Measurements from ENCODE around the gene APEH.

Gene APEH

DNA sequence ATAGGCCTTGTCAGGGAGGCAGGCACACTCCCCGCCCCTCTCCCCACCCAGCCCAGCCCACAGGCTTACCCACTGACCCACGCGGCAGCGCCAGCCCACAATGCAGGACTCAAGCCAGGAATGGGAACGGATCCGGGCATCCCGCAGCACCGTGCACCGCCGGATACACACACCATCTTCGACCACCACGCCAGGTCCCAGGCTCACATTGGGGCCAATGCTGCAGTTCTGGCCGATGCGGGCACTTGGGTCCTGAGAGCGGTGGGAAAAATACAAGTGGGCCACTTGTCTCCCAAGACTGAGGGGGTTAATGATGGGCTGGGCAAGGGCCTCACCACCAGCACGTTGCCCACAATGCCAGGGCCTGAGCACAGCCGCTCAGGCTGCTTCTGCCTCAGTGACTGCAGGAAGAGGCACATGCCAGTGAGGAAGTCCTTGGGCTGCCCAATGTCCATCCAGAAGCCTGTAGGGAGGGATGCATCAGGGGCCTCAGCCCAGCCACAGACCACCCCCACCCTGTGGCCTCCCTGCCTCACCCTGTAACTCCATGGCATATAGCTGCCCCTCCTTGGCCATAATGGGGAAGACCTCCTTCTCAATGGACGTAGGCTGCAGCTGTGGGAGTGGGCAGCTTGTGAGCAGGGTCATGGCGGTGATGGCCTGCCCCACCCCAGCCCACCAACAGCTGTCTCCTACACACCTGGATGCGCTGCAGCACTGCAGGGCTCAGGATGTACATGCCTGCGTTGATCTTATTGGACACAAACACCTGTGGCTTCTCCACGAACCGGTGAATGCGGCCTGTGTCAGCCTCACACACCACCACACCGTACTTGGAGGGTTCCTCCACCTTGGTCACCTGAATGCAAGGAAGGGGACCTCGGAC is 48.0 kb downstream of the APEH start:
- TF ChIP-seq ZNF274 (IDR thresholded peaks at IDR 0.05; ENCODE audit: low read depth, low read length): no peak
- TF ChIP-seq SUZ12 (IDR thresholded peaks at IDR 0.05; ENCODE audit: extremely low read depth, insufficient read depth, insufficient read length): no peak
- TF ChIP-seq YY1 (IDR thresholded peaks at IDR 0.05; ENCODE audit: insufficient read depth, insufficient read length): no peak
- Histone ChIP-seq H3K36me3 (ENCODE audit: insufficient read depth, insufficient read length, low read length) (peaks cover 79% of the 10 kb centered on the region), H3K9ac (ENCODE audit: insufficient read length, low read depth) (peak overlapping the region; percentile 99), H3K27me3 (ENCODE audit: insufficient read depth, insufficient read length) (no peaks in the 10 kb centered on the region), H3K9me3 (ENCODE audit: insufficient read depth, low read length) (no peaks in the 10 kb centered on the region), H3K4me1 (ENCODE audit: insufficient read depth, insufficient read length) (peaks cover 31% of the 10 kb centered on the region), H3K4me3 (ENCODE audit: insufficient read length, low read depth) (peak overlapping the region; percentile 99)
- DNase-seq (ENCODE audit: low read depth, low spot score): no peak

GRCh38 chr3:49722896-49723295 is 48.7 kb downstream of the APEH start:
- H3K9ac ChIP-seq (ENCODE audit: insufficient read length, low read depth): peak overlapping the region; percentile 99
- H3K9me3 ChIP-seq (ENCODE audit: insufficient read depth, low read length): no peaks in the 10 kb centered on the region
- H3K4me3 ChIP-seq (ENCODE audit: insufficient read length, low read depth): peak overlapping the region; percentile 99
- peaks cover 79% of the 10 kb centered on the region for H3K36me3 ChIP-seq (ENCODE audit: insufficient read depth, insufficient read length, low read length)
- H3K4me1 ChIP-seq (ENCODE audit: insufficient read depth, insufficient read length): peaks cover 27% of the 10 kb centered on the region
- no peaks in the 10 kb centered on the region for H3K27me3 ChIP-seq (ENCODE audit: insufficient read depth, insufficient read length)
- DNase-seq (ENCODE audit: low read depth, low spot score): no peak
- TF ChIP-seq ZNF274 (IDR thresholded peaks at IDR 0.05; ENCODE audit: low read depth, low read length) (no peak), YY1 (IDR thresholded peaks at IDR 0.05; ENCODE audit: insufficient read depth, insufficient read length) (no peak), SUZ12 (IDR thresholded peaks at IDR 0.05; ENCODE audit: extremely low read depth, insufficient read depth, insufficient read length) (no peak)

DNA sequence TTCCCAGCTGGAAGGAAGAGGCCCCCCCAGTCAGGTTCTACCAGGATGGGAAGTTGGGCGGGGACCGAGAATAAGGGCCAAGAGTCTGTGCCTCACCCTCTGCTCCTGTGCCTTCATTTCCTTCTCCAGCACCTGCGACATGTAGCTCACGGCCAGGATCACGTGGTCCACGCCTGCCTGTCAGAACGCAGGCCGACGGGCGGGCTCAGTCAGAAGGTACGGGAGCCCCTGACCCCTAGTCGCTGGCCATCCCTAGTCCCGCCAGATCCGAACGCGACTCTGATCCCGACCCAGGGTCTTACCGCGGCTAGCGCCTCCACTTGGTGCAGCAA is 49.1 kb downstream of the APEH start:
- Histone ChIP-seq H3K9me3 (ENCODE audit: insufficient read depth, low read length) (no peaks in the 10 kb centered on the region), H3K4me3 (ENCODE audit: insufficient read length, low read depth) (peak overlapping the region; percentile 99), H3K9ac (ENCODE audit: insufficient read length, low read depth) (peak overlapping the region; percentile 99), H3K27me3 (ENCODE audit: insufficient read depth, insufficient read length) (no peaks in the 10 kb centered on the region), H3K4me1 (ENCODE audit: insufficient read depth, insufficient read length) (peaks cover 24% of the 10 kb centered on the region), H3K36me3 (ENCODE audit: insufficient read depth, insufficient read length, low read length) (peaks cover 79% of the 10 kb centered on the region)
- DNase-seq (ENCODE audit: low read depth, low spot score): no peak
- TF ChIP-seq SUZ12 (IDR thresholded peaks at IDR 0.05; ENCODE audit: extremely low read depth, insufficient read depth, insufficient read length) (no peak), YY1 (IDR thresholded peaks at IDR 0.05; ENCODE audit: insufficient read depth, insufficient read length) (no peak), ZNF274 (IDR thresholded peaks at IDR 0.05; ENCODE audit: low read depth, low read length) (no peak)

GRCh38 chr3:49723628-49724551 is 49.7 kb downstream of the APEH start, which contains the start of gene GMPPB:
Gene GMPPB (minus strand): TSS chr3:49723951. CDS start chr3:49723726, 225 bp downstream.
- H3K9ac ChIP-seq (ENCODE audit: insufficient read length, low read depth): peak within 1 kb of the TSS; percentile 99
- TF ChIP-seq ZNF274 (IDR thresholded peaks at IDR 0.05; ENCODE audit: low read depth, low read length): no peak
- no peak for TF ChIP-seq SUZ12 (IDR thresholded peaks at IDR 0.05; ENCODE audit: extremely low read depth, insufficient read depth, insufficient read length)
- no peak for TF ChIP-seq YY1 (IDR thresholded peaks at IDR 0.05; ENCODE audit: insufficient read depth, insufficient read length)
- peaks cover 78% of the 10 kb centered on the region for H3K36me3 ChIP-seq (ENCODE audit: insufficient read depth, insufficient read length, low read length)
- no peaks in the 10 kb centered on the region for H3K27me3 ChIP-seq (ENCODE audit: insufficient read depth, insufficient read length)
- H3K9me3 ChIP-seq (ENCODE audit: insufficient read depth, low read length): no peaks in the 10 kb centered on the region
- DNase-seq (ENCODE audit: low read depth, low spot score): peak; percentile 96
- H3K4me1 ChIP-seq (ENCODE audit: insufficient read depth, insufficient read length): peaks cover 17% of the 10 kb centered on the region
- peak within 1 kb of the TSS; percentile 99 for H3K4me3 ChIP-seq (ENCODE audit: insufficient read length, low read depth)

DNA sequence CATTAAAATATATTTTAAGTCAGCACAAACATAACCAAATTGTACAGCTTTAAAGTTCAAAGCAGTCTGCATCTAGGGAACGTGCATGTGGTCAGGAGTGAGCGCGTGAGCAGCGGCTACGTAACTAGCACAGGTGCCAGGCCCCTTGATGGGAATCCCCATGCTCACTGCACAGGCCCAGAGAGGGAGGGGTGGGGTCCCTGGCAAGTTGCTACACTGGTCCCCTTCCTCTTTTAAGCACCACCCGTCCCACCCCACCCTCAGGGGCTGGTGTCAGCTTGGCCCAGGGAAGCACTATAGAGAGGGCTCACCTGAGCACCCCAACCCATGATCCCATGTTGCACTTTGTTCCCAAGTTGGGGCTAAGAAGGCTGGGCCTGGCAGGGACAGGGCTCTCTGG is 50.4 kb downstream of the APEH start:
- no peak for TF ChIP-seq YY1 (IDR thresholded peaks at IDR 0.05; ENCODE audit: insufficient read depth, insufficient read length)
- no peak for TF ChIP-seq SUZ12 (IDR thresholded peaks at IDR 0.05; ENCODE audit: extremely low read depth, insufficient read depth, insufficient read length)
- TF ChIP-seq ZNF274 (IDR thresholded peaks at IDR 0.05; ENCODE audit: low read depth, low read length): no peak
- peaks cover 78% of the 10 kb centered on the region for H3K36me3 ChIP-seq (ENCODE audit: insufficient read depth, insufficient read length, low read length)
- H3K9ac ChIP-seq (ENCODE audit: insufficient read length, low read depth): peak overlapping the region; percentile 94
- DNase-seq (ENCODE audit: low read depth, low spot score): no peak
- peak overlapping the region; percentile 74 for H3K4me3 ChIP-seq (ENCODE audit: insufficient read length, low read depth)
- H3K4me1 ChIP-seq (ENCODE audit: insufficient read depth, insufficient read length): peaks cover 12% of the 10 kb centered on the region
- no peaks in the 10 kb centered on the region for H3K9me3 ChIP-seq (ENCODE audit: insufficient read depth, low read length)
- H3K27me3 ChIP-seq (ENCODE audit: insufficient read depth, insufficient read length): no peaks in the 10 kb centered on the region

DNA sequence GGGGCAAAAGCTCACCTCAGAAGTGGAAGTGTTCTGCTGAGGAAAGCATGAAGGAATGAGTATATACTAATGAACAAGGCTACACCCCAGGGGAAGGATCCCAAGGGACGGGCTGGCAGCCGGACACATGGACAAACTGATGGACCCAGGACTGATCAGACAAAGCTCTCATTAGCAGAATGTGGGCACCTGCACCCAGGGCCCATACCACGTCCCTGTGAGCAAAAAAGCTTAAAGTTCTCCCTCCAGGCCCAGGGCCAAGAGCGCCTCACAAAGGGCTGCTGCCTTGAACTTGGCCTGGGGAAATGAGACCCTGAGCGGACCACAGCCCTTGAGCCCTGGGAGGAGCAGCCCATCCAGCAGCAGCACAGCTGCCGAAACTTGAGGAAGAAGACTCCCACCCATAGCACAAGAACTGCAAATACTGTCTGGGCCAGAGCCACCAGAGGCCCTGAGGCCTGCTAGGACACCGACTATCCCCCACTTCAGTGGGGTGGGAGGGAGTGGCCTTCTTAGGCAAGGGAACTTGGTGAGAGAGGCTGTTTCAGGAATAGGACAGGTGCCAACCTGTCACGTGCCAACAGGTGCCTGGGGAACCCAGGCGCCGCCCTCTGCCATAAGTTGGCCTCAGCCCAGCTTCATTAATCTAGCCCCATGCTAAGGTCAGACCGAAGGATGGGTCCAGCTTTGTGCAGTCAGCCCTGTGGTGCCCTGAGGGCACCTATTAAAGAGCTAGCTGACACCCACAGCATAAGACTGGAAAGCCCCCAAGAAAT is 51.9 kb downstream of the APEH start:
- no peak for DNase-seq (ENCODE audit: low read depth, low spot score)
- Histone ChIP-seq H3K4me1 (ENCODE audit: insufficient read depth, insufficient read length) (peaks cover 12% of the 10 kb centered on the region), H3K4me3 (ENCODE audit: insufficient read length, low read depth) (no peak overlapping the region), H3K27me3 (ENCODE audit: insufficient read depth, insufficient read length) (no peaks in the 10 kb centered on the region), H3K9me3 (ENCODE audit: insufficient read depth, low read length) (no peaks in the 10 kb centered on the region), H3K9ac (ENCODE audit: insufficient read length, low read depth) (no peak overlapping the region), H3K36me3 (ENCODE audit: insufficient read depth, insufficient read length, low read length) (peaks cover 81% of the 10 kb centered on the region)
- TF ChIP-seq ZNF274 (IDR thresholded peaks at IDR 0.05; ENCODE audit: low read depth, low read length): no peak
- no peak for TF ChIP-seq SUZ12 (IDR thresholded peaks at IDR 0.05; ENCODE audit: extremely low read depth, insufficient read depth, insufficient read length)
- no peak for TF ChIP-seq YY1 (IDR thresholded peaks at IDR 0.05; ENCODE audit: insufficient read depth, insufficient read length)

Measured in NT2/D1 (cell line).